Measurements from ENCODE around the gene JAG2.

The JAG2 gene

GRCh38 chr14:105152794-105153241 lies 15.8 kb downstream of the JAG2 start (continued):
- TF ChIP-seq TSHZ2 (CRISPR knock-in tag; IDR thresholded peaks at IDR 0.05), result no peak

DNA sequence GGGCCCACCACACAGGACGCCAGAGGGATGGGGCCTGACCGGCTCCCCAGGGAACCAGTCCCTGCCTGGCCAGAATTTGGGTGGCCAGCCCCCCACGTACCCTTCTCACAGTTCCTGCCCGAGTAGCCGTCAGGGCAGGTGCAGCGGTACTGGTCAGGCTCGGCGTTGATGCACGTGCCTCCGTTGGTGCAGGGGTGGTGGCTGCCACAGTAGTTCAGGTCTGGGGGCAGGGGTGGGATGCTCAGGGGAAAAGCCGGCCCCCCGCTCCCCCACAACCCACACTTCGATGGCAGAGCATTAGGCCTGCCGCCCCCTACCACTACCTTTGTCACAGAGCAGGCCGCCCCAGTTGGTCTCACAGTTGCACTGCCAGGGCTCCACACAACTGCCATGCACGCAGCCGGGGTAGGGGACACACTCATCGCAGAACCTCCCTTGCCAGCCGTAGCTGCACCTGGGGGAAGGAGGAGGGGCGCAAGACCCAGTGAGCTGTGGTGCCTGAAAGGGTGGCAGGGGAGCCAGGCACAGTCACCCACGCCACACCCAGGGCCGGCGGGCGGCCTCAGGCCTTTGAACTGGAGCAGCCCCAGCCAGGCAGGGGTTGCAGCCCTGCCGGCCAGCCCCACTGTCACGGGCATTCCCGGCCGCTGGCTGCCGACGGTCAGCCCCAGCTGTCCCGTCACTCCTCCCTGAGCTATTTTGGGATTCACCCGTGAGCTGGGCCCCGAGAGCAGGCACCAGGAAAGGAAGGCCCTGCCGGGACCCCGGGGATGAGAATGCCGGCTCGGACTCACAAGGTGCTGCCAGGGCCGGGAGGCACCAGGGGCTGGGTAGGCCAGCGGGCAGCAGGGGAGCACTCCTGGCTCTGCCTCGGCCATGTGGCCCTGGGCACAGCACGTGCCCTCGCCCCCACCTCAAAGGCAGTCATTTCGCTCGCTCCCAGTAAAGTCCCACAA lies 16.5 kb downstream of the JAG2 start:
- ATAC-seq, result no peak
- TF ChIP-seq ISL1 (CRISPR knock-in tag; IDR thresholded peaks at IDR 0.05) (no peak), RARB (CRISPR knock-in tag; IDR thresholded peaks at IDR 0.05) (no peak), ARNTL (CRISPR knock-in tag; IDR thresholded peaks at IDR 0.05; ENCODE audit: borderline replicate concordance, low read depth) (no peak), SNAI2 (CRISPR knock-in tag; IDR thresholded peaks at IDR 0.05) (no peak), TCF4 (CRISPR knock-in tag; IDR thresholded peaks at IDR 0.05; ENCODE audit: borderline replicate concordance) (no peak), OSR1 (CRISPR knock-in tag; IDR thresholded peaks at IDR 0.05) (no peak)

DNA sequence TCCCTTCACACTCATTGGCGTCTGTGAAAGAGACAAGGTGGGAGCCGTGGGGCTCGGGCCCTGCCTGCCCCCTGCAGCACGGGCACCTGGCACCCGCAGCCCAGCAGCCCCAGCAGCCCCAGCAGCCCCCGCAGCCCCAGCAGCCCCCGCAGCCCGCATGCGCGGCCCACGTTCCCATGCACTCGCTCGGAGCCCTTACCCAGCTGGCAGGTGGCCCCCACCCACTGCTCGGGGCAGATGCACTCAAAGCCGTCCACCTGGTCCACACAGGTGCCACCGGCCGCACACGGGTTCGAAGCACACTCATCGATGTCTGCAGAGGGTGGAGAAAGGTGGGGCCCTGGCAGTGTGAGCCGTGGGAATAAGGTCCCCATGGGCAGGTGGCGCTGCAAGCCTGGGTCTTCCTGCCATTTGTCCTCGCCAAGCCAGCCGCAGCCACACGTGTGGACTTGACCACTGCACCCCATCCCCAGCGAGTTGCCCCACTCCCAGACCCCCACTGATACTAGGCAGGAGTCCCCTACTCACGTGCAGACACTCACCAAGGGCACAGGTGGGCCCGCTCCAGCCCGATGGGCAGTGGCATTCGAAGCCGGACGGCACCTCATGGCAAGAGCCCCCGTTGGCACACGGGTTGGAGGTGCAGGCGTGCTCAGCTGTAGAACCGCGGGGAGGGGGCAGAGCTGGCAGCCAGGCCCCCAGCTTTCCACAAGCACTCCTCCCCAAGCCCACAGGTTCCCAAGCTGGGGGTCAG lies 17.3 kb downstream of the JAG2 start:
- ATAC-seq, result no peak
- TF ChIP-seq GLIS3 (CRISPR knock-in tag; IDR thresholded peaks at IDR 0.05) (no peak), ISL1 (CRISPR knock-in tag; IDR thresholded peaks at IDR 0.05) (no peak), SNAI2 (CRISPR knock-in tag; IDR thresholded peaks at IDR 0.05) (no peak), CSDC2 (CRISPR knock-in tag; IDR thresholded peaks at IDR 0.05) (no peak), TOX (CRISPR knock-in tag; IDR thresholded peaks at IDR 0.05; ENCODE audit: borderline replicate concordance) (no peak), ZNF565 (CRISPR knock-in tag; conservative IDR thresholded peaks at IDR 0.05; ENCODE audit: low read depth) (no peak), TSHZ2 (CRISPR knock-in tag; IDR thresholded peaks at IDR 0.05) (no peak), OSR1 (CRISPR knock-in tag; IDR thresholded peaks at IDR 0.05) (no peak), PPARA (CRISPR knock-in tag; IDR thresholded peaks at IDR 0.05; ENCODE audit: borderline replicate concordance) (no peak), ARNTL (CRISPR knock-in tag; IDR thresholded peaks at IDR 0.05; ENCODE audit: borderline replicate concordance, low read depth) (no peak), ZFP30 (CRISPR knock-in tag; IDR thresholded peaks at IDR 0.05) (no peak)
- TF ChIP-seq, protein P1, sequence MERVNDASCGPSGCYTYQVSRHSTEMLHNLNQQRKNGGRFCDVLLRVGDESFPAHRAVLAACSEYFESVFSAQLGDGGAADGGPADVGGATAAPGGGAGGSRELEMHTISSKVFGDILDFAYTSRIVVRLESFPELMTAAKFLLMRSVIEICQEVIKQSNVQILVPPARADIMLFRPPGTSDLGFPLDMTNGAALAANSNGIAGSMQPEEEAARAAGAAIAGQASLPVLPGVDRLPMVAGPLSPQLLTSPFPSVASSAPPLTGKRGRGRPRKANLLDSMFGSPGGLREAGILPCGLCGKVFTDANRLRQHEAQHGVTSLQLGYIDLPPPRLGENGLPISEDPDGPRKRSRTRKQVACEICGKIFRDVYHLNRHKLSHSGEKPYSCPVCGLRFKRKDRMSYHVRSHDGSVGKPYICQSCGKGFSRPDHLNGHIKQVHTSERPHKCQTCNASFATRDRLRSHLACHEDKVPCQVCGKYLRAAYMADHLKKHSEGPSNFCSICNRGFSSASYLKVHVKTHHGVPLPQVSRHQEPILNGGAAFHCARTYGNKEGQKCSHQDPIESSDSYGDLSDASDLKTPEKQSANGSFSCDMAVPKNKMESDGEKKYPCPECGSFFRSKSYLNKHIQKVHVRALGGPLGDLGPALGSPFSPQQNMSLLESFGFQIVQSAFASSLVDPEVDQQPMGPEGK (CRISPR knock-in tag; IDR thresholded peaks at IDR 0.05; ENCODE audit: borderline replicate concordance), result no peak
- TF ChIP-seq, protein P2, sequence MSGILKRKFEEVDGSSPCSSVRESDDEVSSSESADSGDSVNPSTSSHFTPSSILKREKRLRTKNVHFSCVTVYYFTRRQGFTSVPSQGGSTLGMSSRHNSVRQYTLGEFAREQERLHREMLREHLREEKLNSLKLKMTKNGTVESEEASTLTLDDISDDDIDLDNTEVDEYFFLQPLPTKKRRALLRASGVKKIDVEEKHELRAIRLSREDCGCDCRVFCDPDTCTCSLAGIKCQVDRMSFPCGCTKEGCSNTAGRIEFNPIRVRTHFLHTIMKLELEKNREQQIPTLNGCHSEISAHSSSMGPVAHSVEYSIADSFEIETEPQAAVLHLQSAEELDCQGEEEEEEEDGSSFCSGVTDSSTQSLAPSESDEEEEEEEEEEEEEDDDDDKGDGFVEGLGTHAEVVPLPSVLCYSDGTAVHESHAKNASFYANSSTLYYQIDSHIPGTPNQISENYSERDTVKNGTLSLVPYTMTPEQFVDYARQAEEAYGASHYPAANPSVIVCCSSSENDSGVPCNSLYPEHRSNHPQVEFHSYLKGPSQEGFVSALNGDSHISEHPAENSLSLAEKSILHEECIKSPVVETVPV (CRISPR knock-in tag; IDR thresholded peaks at IDR 0.05), result no peak
